Activated CD4-positive, alpha-beta T cell treated with anti-CD3 and anti-CD28 coated beads for 24 hours (primary cell): ENCODE data around the gene SPNS2.

Experiments
- DNase-seq, 2 donors: peaks; one replicate each; pipeline ENCODE4 v3.0.0-alpha.2; 2020; ENCODE audit warnings: low read depth in 2 of 2

Gene SPNS2

GRCh38 chr17:4503283-4504025 lies 4.8 kb downstream of the SPNS2 start:
- DNase-seq = no peak

GRCh38 chr17:4504188-4504587 lies 5.5 kb downstream of the SPNS2 start:
- no peak for DNase-seq

- DNase-seq = no peak
Observed at GRCh38 chr17:4505187-4505586, 6.5 kb downstream of the SPNS2 start.

GRCh38 chr17:4506175-4506813 lies 7.6 kb downstream of the SPNS2 start:
- DNase-seq = no peak

DNA sequence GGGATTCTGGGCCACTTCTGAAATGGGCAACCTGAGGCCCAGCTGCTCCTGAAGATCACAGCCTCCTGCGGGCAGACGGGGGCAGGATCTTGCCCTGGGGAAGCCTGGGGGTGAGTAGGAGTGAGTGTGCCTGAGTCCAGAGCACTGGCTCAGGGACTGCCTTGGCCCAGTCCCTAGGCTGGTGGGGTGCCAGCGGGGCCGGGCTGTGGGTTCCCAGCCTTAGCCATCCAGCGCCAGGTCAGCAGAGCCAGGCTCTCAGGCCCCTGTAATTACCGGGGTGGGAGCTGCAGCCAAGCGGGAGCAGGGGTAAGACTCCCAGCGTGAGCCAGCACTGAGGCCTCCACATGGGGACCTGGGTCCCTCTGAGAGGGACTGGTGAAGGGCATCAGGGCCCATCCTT lies 8.2 kb downstream of the SPNS2 start:
- no peak for DNase-seq

DNA sequence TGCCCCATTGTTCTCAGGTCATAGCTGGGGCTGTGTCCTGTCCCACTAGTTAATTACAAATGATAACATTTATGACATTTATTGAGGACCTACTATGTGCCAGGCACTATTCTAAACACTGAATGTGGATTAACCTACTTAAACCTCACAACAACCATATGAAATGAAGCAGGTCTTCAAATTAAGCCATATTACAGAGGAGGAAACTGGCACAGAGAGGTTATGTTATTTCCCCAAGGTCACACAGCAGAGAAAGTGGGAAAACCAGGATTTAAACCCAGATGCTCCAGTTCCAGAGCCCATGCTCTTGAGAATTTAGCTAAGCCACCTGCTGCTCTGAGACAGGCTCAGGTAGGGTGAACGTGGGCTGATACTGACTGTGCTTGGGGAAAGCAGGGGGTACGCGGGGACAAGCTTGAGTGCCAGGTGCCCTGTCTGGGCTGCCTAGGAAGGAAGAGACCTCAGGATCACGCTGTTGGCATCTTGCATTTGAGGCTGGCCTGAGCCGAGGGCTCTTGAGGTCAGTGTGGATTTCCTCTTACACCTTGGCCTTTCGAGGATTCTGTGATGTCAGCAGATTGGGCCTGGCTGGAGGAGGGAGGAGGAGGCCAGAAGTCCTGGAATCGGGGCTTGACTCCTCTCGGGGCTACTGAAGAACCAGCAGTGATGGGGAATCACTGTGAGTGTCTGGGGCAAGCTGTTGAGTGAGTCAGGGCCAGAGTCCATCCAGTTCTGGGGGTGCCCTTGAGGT lies 8.9 kb downstream of the SPNS2 start:
- DNase-seq = no peak

GRCh38 chr17:4508207-4508606 lies 9.5 kb downstream of the SPNS2 start:
- no peak for DNase-seq

GRCh38 chr17:4509401-4509800 lies 10.7 kb downstream of the SPNS2 start:
- no peak for DNase-seq

DNA sequence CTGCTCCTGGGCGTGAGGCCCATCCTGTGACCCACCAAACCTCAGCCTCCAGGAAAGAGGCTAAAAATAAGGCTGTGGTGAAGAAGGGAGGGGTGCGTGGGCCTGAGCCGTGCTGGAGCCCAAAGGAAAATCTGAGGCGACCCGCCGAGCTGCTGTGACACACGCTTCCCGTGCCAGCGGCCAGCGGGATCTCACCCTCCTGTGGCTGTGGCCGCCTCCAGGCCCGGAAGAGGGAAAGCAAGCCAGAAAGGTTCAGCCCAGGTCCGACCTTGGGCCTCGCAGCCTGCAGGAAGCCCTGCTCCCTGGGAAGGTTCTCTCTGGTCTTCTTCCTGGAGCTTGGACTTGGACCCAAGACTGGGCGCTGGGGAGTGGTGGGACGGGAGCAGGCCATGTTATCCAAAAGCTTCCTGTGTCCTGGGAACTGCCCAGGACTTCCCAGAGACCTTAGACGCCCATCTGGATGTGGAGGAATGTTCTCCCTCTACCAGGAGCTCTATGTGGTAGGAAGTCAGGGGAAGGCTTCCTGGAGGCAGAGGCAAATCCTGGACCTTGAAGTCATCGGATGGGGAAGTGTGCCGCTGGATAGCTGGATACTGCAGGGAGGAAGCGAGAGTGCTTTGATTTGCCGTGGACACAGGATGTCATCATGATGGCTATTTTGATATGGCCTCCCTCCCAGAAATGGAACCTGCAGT lies 11.4 kb downstream of the SPNS2 start:
- no peak for DNase-seq

- no peak for DNase-seq
Observed at GRCh38 chr17:4510618-4510941, 11.9 kb downstream of the SPNS2 start.

DNA sequence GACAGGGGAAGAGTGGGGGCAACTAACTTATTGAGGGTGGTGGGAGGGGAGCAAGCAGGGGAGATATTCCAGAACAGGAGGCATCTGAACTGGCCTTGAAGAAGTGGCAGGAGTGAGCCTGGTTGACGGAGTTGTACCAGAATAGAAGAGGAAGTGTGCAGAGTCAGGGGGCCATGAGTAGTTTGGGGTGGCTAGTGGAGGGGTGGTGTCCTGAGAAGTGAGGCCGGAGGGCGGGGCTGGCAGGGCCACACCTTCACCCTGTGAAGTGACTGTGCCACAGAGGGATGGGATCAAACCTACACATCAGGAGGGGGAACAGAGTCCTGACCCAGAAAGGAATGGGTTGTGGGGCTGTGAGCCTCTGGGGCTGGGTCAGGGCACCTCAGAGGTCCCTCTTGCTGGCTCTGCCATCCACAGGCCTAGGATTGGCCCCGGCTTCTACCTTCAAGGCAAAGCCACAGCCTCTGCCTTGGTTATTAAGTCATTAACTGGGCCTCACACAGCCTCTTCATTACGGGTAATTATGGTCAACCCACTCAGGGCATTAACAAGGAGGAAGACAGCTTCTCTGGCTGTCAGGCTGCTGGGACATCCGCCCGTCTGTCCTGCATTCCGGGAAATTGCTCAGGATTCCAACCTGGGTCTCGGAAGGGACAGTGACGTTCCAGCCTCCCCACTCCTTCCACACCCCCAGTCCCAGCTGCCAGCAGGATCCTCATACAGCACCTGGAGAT lies 12.7 kb downstream of the SPNS2 start:
- no peak for DNase-seq

- no peak for DNase-seq
Observed at GRCh38 chr17:4512156-4513112, 13.8 kb downstream of the SPNS2 start.

- DNase-seq = no peak
Observed at GRCh38 chr17:4513113-4514032, 14.7 kb downstream of the SPNS2 start.

DNA sequence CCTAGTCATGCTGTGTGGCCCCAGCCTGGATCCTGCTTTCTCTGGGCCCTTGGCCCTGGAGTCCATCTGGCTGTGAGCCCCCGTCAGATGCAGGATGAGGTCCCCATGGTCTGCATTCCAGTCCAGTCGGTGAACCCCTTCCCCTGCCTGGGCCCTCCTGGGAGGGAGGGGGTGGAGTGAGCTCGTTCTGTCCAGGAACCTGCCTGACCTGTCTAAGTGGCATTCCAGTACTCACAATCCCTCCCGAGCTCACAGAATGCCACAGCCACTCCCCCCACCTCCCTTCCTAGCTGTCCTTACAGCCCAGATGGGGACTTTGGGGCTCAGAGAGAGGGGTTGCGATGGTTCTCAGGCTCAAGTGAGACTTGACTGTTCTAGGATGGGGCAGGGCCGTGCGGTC lies 15.5 kb downstream of the SPNS2 start:
- no peak for DNase-seq

DNA sequence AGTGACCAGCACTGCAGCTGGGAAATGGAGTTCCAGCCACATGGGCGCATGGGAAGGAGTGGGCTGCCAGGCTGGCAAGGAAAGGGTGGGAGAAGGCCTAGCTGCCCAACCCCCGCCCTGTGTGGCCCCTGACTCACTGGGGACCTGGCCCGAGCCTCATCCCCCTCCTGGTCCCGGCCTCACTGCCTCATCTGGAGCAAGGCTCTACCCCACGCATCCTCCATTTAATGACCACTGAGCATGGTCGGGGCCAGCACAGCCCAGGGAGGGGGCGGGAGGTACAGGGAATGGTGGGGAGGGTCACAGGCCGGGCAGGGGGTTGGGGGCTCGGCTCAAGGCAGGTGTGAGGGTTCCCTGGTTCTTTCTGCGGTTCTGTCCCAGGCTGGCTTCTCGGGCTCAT lies 16.1 kb downstream of the SPNS2 start:
- DNase-seq = no peak

DNA sequence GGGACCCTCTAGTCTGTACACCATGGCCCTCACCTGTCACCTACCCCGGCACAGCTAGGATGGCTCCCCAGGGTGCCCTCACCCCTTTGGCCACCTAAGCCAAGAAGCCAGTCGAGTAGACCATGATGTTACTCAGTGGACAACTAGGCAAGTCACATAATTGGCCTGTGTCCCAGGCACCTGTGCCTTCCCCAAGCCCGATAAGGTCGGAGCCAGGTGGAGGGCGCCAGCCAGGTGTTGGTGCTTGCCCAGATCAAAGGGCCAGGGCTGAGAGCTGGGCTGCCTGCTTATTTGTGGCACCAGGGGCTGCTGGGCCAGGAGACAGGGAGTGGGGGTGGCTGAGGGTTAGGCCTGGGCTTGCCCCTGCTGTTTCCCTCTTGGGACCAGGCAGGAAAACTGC lies 16.8 kb downstream of the SPNS2 start:
- DNase-seq = no peak

DNA sequence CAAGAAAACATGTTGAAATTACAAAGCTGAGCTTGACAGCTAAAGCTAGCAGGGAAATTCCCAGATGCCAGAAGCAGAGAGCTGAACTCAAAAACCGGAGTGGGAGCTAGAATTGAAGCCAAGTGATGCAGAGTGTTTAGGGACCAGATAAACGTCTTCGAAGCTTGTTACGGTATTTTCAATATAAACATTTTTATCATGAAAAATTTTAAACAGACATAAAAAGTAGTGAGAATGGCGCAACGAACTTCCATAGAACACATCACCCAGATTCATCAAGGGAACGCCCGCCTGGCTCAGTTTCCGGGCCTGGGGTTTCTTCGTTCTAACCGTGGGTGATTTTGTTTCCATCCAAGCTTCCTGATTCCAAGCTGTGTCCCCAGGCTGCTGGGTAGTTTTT lies 18.1 kb downstream of the SPNS2 start:
- no peak for DNase-seq

DNA sequence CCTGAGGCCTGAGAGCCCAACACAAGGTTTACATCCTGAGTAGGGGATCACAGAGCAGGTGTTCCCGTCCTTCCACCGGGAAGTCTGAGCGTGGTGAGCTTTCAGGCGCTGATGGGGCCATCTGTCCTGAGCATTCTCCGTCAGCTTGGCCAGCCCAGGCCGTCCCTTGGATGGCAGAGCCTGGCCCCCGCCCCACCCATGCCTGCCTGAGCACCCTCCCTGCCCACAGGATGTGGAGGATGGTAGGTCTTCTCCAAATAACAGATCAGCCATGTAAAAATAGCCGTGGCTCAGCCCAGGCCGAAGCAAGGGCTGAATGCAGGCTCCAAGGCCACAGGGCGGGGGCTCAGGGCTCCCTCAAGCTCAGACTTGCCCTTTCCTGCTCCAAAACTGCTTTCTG lies 20.2 kb downstream of the SPNS2 start:
- DNase-seq = no peak

GRCh38 chr17:4519361-4519788 lies 20.7 kb downstream of the SPNS2 start:
- no peak for DNase-seq
